GM19372 (cell line): ENCODE data around the gene GIGYF1.
"Not testable (repeated sequence)": the region's sequence is repeated elsewhere in the genome, so short reads cannot be mapped to it uniquely, and the experiment has no call there.

Source experiments
- ATAC-seq: cut with Tn5 transposase; IDR thresholded peaks from one replicate; pipeline ENCODE4 v1.9.1; 2021; ENCODE audit warnings: mild to moderate bottlenecking, low read depth, moderate library complexity; ENCODE audit not compliant: unreplicated experiment

GIGYF1 gene

GRCh38 chr7:100694098-100694745 is at the start of gene GIGYF1:
Gene GIGYF1, minus strand, starts transcription at chr7:100694250. Its CDS starts 6,012 bp downstream, at chr7:100688238.
- ATAC-seq, result peak; percentile 48

- no peak for ATAC-seq
Measured at GRCh38 chr7:100739934-100740333, 45.9 kb upstream of the GIGYF1 start.

GRCh38 chr7:100736671-100737070 is 42.6 kb upstream of the GIGYF1 start:
- ATAC-seq, result no peak

- ATAC-seq, result no peak
Measured at GRCh38 chr7:100735730-100736129, 41.7 kb upstream of the GIGYF1 start.

- ATAC-seq, result no peak
Measured at GRCh38 chr7:100731937-100732636, 38.0 kb upstream of the GIGYF1 start.

GRCh38 chr7:100730136-100730800 is 36.2 kb upstream of the GIGYF1 start:
- ATAC-seq, result no peak

- ATAC-seq, result no peak
Measured at GRCh38 chr7:100728196-100728595, 34.1 kb upstream of the GIGYF1 start.

- ATAC-seq, result no peak
Measured at GRCh38 chr7:100726996-100727761, 33.1 kb upstream of the GIGYF1 start.

- ATAC-seq, result not testable (repeated sequence)
Measured at GRCh38 chr7:100724364-100724763, 30.3 kb upstream of the GIGYF1 start.

- ATAC-seq, result no peak
Measured at GRCh38 chr7:100723732-100724275, 29.8 kb upstream of the GIGYF1 start.

- no peak for ATAC-seq
Measured at GRCh38 chr7:100722480-100723212, 28.6 kb upstream of the GIGYF1 start.

- ATAC-seq, result no peak
Measured at GRCh38 chr7:100721505-100721812, 27.4 kb upstream of the GIGYF1 start.

- ATAC-seq, result no peak
Measured at GRCh38 chr7:100720671-100721504, 26.8 kb upstream of the GIGYF1 start.

GRCh38 chr7:100720279-100720670 is 26.2 kb upstream of the GIGYF1 start, which contains the start of gene EPO:
Gene EPO, plus strand, starts transcription at chr7:100720468. Its CDS starts 513 bp downstream, at chr7:100720981.
- no peak for ATAC-seq

- no peak for ATAC-seq
Measured at GRCh38 chr7:100719523-100720278, 25.7 kb upstream of the GIGYF1 start.

- not testable (repeated sequence) for ATAC-seq
Measured at GRCh38 chr7:100717073-100717472, 23.0 kb upstream of the GIGYF1 start.

- ATAC-seq, result no peak
Measured at GRCh38 chr7:100714725-100715124, 20.7 kb upstream of the GIGYF1 start.

- no peak for ATAC-seq
Measured at GRCh38 chr7:100711369-100711768, 17.3 kb upstream of the GIGYF1 start.
